GM12872 (cell line): ENCODE measurements around the gene PLK4.

Source experiments
- CTCF ChIP-seq: IDR thresholded peaks from 3 replicates; pipeline ENCODE4 v1.5.1; 2011; ENCODE audit warnings: low read depth, mild to moderate bottlenecking, low read length, moderate library complexity; ENCODE audit not compliant: insufficient read depth

Gene PLK4

GRCh38 chr4:127880763-127881562 lies at the start of gene PLK4:
TSS of gene PLK4 (plus strand) at chr4:127880893. CDS start at chr4:127881135, 242 bp downstream.
- TF ChIP-seq CTCF: no peak

GRCh38 chr4:127832585-127832984 lies 48.1 kb upstream of the PLK4 start:
- TF ChIP-seq CTCF: no peak

GRCh38 chr4:127843704-127844600 lies 36.7 kb upstream of the PLK4 start:
- TF ChIP-seq CTCF: no peak

- no peak for TF ChIP-seq CTCF
Observed at GRCh38 chr4:127844601-127845116, 36.0 kb upstream of the PLK4 start.

GRCh38 chr4:127846061-127846460 lies 34.6 kb upstream of the PLK4 start:
- TF ChIP-seq CTCF: no peak

GRCh38 chr4:127846765-127847164 lies 33.9 kb upstream of the PLK4 start:
- TF ChIP-seq CTCF: no peak

GRCh38 chr4:127849505-127850234 lies 31.0 kb upstream of the PLK4 start:
- no peak for TF ChIP-seq CTCF
